SKM-1 (cell line): Measurements from ENCODE around the gene WNT5B.
"Not testable (repeated sequence)": the region's sequence is repeated elsewhere in the genome, so short reads cannot be mapped to it uniquely, and the experiment has no call there.

Experiments
- DNase-seq: peaks from one replicate; lab custom pipeline; 2025; ENCODE audit not compliant: unreplicated experiment; lab: John Stamatoyannopoulos, UW

WNT5B gene

GRCh38 chr12:1688086-1688710 lies 59.2 kb downstream of the WNT5B start:
- DNase-seq = no peak

DNA sequence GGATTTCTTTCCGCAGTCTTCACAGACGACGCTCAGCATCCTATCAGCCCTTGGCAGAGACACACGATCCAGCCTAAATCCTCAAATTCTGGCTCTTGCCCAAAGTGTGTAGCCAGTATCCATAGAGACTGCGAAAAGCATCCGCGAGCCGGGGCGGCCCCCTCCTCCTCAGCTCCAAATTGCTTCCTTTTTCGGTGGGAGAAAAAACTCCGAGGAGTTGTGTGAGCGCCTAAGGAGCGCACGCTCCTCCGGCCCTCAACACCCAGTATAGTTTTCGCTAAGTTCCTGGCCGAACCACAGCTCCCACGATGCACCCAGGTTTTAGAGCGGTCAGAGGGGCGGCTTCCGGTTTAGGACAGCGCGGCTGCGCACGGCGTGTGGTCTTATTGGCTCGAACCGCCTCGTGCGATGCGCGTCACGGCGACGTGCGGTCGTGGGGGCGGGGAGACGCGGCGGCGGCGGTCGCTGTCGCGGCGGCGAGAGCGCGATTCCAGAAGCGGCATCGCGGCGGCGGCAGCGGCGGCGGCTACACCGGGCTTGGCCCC lies 61.6 kb downstream of the WNT5B start, which contains the start of gene ADIPOR2:
TSS of gene ADIPOR2 (plus strand) at position 493 of the 545 bp plus-strand sequence. CDS start 63,274 bp downstream, outside the sequence.
- peak; percentile 63 for DNase-seq

DNA sequence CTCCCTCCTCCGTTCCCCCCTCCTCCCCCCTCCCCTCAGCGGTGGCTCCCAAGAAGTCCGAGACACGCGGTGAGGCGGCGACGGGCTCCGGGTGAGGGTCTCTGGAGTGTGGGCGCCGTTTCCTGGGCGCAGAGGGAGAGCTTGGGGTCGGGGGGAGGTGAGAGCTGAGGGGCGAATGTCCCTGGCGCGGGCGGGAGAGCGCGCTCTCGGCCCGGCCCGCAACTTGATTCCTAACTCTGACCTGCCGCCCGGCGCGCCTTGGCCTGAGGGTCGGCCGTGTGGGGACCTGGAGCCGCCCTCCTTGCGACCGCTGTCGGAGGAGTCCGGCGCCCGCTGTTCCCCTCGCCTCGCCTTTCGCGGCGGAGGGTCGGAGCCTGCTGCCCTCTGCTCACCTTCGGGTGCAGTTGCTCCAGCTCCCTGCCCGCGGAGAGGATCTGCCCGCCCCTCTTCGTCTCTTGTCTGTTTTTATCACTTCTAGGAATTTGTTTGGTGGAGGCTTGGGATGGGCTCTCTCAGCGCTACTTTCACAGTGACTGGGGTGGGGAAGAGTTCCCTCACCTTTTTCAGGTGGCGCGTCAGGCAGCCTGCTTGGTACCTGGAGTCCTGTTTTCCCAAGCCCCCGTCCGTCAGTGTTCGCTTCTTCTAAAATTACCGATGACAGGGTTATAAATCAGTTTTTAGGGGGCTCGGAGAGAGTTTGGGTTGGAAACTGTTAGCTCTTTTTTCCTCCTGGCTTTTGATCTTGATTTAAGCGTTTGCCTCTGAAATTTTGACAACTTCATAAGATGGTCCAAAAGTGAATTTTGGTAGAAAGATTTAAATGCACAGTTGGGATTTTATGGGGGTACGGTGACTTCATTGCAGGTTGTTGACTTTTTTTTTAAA lies 62.3 kb downstream of the WNT5B start:
- DNase-seq = no peak

DNA sequence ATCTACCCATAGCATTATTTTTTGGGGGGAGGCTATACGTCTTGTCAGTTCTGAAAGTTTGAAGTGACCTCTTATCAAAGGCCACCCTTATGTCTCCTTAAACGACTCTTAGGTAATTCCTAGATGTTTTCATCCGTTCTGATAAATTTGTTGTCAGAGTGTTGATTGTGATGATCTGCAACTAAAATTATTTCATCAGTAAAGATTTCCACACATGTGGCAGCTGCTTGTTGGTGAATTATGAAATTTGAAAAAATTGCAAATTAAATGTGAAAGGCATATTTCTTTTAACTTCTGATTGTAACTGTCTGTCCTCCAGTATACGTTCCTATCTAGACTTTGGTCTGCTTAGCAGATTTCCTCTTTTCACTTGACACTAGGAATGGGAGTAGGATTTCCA lies 63.2 kb downstream of the WNT5B start:
- DNase-seq = no peak

DNA sequence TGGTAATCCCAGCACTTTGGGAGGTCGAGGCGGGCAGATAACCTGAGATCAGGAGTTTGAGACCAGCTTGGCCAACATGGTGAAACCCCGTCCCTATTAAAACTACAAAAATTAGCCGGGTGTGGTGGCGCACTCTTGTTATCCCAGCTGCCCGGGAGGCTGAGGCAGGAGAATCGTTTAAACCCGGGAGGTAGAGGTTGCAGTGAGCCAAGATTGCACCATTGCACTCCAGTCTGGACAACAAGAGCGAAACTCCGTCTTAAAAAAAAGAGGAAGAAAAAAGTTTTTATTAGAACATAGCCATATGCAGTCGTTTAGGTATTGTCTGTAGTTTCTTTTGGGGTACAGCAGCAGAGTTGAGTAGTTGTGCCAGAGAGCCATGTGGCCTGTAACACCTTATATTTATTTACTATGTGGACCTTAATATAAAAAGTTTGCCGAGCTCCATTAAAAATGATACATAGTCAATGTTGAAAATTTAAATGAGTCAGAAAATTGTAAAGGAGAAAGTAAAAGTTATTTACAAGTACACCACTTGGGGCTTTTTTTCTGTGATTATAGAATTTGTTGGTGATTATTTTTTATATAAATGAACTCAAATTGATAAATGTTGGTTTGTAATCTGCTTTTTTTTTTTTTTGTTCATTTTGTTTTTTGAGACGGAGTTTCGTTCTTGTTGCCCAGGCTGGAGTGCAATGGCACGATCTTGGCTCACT lies 64.0 kb downstream of the WNT5B start:
- peak; percentile 9 for DNase-seq

DNA sequence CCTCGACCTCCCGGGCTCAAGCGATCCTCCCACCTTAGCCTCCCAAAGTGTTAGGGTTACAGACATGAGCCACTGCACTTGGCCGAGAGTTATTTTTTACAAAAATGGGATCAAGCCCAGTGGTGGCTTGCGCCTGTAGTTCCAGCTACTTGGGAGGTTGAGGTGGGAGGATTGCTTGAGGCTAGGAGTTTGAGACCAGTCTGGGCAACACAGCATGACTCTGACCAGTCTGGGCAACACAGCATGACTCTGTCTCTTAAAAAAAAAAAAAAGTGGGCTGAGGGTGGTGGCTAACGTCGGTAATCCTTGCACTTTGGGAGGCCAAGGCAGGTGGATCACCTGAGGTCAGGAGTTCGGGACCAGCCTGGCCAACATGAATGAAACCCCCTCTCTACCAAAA lies 66.1 kb downstream of the WNT5B start:
- not testable (repeated sequence) for DNase-seq

DNA sequence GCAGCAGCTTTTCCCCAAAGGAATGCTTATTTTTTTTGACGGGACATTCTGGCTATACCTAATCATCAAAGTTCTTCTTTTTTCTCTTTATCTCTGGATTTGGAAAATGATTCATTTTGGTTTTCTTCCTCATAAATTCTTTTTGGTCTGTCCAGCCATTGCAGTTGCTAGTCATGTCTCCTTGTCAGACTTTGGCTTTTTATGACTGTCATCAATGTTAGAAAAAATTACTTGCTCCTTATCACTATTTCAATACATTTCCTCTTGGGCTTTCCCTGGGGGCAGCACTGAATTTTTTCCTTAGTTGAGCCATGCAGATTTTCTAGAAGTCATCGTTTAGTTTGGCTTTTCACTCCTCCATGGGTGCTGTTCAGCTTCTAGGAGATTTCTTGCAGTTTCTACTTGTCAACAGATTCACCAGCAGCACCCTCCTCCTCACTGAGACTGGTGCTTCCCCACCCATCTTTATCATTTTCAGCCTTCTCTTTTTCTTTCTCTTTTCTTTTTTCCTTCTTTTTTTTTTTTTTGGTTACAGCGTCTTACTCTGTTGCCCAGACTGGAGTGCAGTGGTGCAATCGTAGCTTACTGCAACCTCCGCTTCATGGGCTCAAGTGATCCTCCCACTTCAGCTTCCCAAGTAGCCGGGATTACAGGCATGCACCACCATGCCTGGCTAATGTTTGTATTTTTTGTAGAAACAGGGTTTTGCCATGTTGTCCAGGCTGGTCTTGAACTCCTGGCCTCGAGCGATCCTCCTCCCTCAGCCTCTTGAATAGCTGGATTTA lies 67.0 kb downstream of the WNT5B start:
- DNase-seq = no peak

DNA sequence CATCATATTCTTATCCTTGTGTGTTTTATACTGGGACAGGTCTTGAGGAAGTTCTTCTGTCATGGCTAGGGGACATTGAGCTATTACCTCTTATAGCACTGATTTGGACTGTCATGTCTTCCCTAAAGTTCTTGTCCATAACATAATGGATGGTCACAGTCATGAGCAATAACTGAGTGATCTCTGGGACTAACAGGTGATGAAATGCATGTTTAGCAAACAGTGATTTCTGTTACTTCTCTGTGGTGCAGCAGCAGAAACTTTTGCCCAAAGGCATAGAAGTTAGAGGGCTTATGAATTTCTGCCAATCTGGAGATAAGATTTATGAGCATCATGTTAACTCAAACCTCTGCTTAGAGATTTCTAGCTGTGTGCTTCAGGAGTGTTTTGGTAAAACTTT lies 67.8 kb downstream of the WNT5B start:
- DNase-seq = no peak
